GM12878 (cell line): ENCODE results near the gene USP5. TPM values are rescaled to one million over a fixed set of nuclear protein-coding genes. Genes with fewer than 3 reads are reported as not detected.
A peak's percentile ranks its signal among the peaks of the same experiment; 100 is the strongest.

Experiments used
- ATAC-seq: fragments of 200-7000 bp; cut with Tn5 transposase; 3 replicates; pipeline ENCODE4 v1.9.1; 2020; ENCODE audit warnings: mild to moderate bottlenecking, moderate library complexity
- BruUV-seq: library from RNA; stranded (reverse); fragments of 400-500 nt; replicated peaks from 2 replicates; lab custom pipeline; 2021; lab: Mats Ljungman, UMichigan
- CTCF ChIA-PET: fragments of 300-600 bp; sonication (Branson Sonifier 250); formaldehyde crosslinking; extraction: SDS; loops from one replicate; lab custom pipeline; 2021; ENCODE audit warnings: inconsistent platforms; lab: Yijun Ruan, JAX
- POLR2A ChIA-PET: fragments of 350-600 bp; formaldehyde crosslinking; extraction: SDS; loops from one replicate; lab custom pipeline; 2021; ENCODE audit warnings: inconsistent platforms; lab: Charles Lee
- RAD21 ChIA-PET: fragments of 300-600 bp; sonication (Branson Sonifier 250); formaldehyde crosslinking; loops from one replicate; lab custom pipeline; 2023; ENCODE audit warnings: antibody characterized with exemption; ENCODE audit not compliant: unreplicated experiment; lab: Charles Lee
- SMC1A ChIA-PET: fragments of 300-600 bp; sonication (Branson Sonifier 250); formaldehyde crosslinking; loops from one replicate; lab custom pipeline; 2023; ENCODE audit not compliant: unreplicated experiment, uncharacterized antibody; lab: Charles Lee
- DNase-seq: peaks from one replicate; pipeline ENCODE4 v3.0.0-alpha.2; 2011; ENCODE audit warnings: low read depth, low spot score
- FAIRE-seq: peaks from 3 replicates; lab custom pipeline; 2011; peaks lifted over from hg19 to GRCh38; lab: Jason Lieb, UNC
- H2AFZ ChIP-seq: 2 replicates; pipeline ENCODE4 v1.6.0; 2011; ENCODE audit warnings: low read depth, low read length, control low read depth; ENCODE audit not compliant: control insufficient read depth
- H3K27ac ChIP-seq: 2 replicates; pipeline ENCODE4 v1.5.1; 2011; ENCODE audit warnings: control low read depth; ENCODE audit not compliant: control insufficient read depth, insufficient read depth
- H3K27me3 ChIP-seq, 2 experiments: replicated peaks in 1 of 2; 2 replicates each; pipeline versions ENCODE4 v1.6.0 to v1.6.1; 2011; ENCODE audit warnings: low read length in 1 of 2; ENCODE audit not compliant: control insufficient read depth in 2 of 2, insufficient read depth in 2 of 2
- H3K36me3 ChIP-seq, 2 experiments: 2 replicates each; pipeline ENCODE4 v1.5.1; 2011; ENCODE audit warnings: low read length in 1 of 2; ENCODE audit not compliant: control insufficient read depth in 2 of 2, insufficient read depth in 2 of 2
- H3K4me1 ChIP-seq: 2 replicates; pipeline ENCODE4 v1.6.1; 2011; ENCODE audit warnings: mild to moderate bottlenecking, low read length, moderate library complexity, mixed read lengths; ENCODE audit not compliant: control insufficient read depth, insufficient read depth
- H3K4me2 ChIP-seq: 2 replicates; pipeline ENCODE4 v1.6.0; 2011; ENCODE audit warnings: control low read depth; ENCODE audit not compliant: control insufficient read depth, insufficient read depth
- H3K4me3 ChIP-seq: fragments of 200-600 bp; sonication (generic); 2 replicates; pipeline ENCODE4 v1.5.1; 2016
- H3K79me2 ChIP-seq: 2 replicates; pipeline ENCODE4 v1.6.0; 2011; ENCODE audit warnings: low read length; ENCODE audit not compliant: control insufficient read depth, insufficient read depth
- H3K9ac ChIP-seq: 2 replicates; pipeline ENCODE4 v1.8.0; 2011; ENCODE audit warnings: low read length, control low read depth, mixed read lengths; ENCODE audit not compliant: control insufficient read depth, insufficient read depth
- H3K9me3 ChIP-seq: replicated peaks from 3 replicates; pipeline ENCODE4 v1.5.1; 2011; ENCODE audit warnings: mild to moderate bottlenecking, low read length; ENCODE audit not compliant: control insufficient read depth, insufficient read depth
- H4K20me1 ChIP-seq: 2 replicates; pipeline ENCODE4 v1.6.0; 2011; ENCODE audit not compliant: control insufficient read depth, insufficient read depth
- BMI1 ChIP-seq: fragments of 450-650 bp; IDR thresholded peaks from 2 replicates; pipeline ENCODE4 v1.6.1; 2016; ENCODE audit warnings: mild to moderate bottlenecking, moderate library complexity, borderline replicate concordance
- CREM ChIP-seq: IDR thresholded peaks from 2 replicates; pipeline ENCODE4 v1.6.1; 2014; ENCODE audit warnings: antibody characterized with exemption, low read depth
- DPF2 ChIP-seq: fragments of 450-650 bp; IDR thresholded peaks from 2 replicates; pipeline ENCODE4 v1.6.1; 2017; ENCODE audit warnings: mild to moderate bottlenecking
- EGR1 ChIP-seq, 2 experiments: IDR thresholded peaks; 1 replicate in 1 of 2; 2 replicates in 1 of 2; pipeline ENCODE4 v1.6.1; 2011 to 2012; ENCODE audit warnings: low read depth in 2 of 2, low read length in 2 of 2, borderline replicate concordance in 1 of 2, mild to moderate bottlenecking in 1 of 2, moderate library complexity in 1 of 2
- EZH2 ChIP-seq: IDR thresholded peaks from 2 replicates; pipeline ENCODE4 v1.6.1; 2012; ENCODE audit warnings: low read depth, mild to moderate bottlenecking, control low read depth, inconsistent platforms, low read length, borderline replicate concordance; ENCODE audit not compliant: control insufficient read depth
- GATAD2B ChIP-seq: fragments of 450-650 bp; conservative IDR thresholded peaks from 2 replicates; pipeline ENCODE4 v1.6.1; 2017; ENCODE audit warnings: low read depth, mild to moderate bottlenecking, moderate library complexity
- HDGF ChIP-seq: fragments of 450-650 bp; IDR thresholded peaks from 2 replicates; pipeline ENCODE4 v1.6.1; 2016; ENCODE audit warnings: antibody characterized with exemption
- MTA2 ChIP-seq: fragments of 450-650 bp; IDR thresholded peaks from 2 replicates; pipeline ENCODE4 v1.6.1; 2016; ENCODE audit warnings: low read depth, mild to moderate bottlenecking, moderate library complexity
- POLR2A ChIP-seq: IDR thresholded peaks from 2 replicates; pipeline ENCODE4 v1.6.1; 2011; ENCODE audit warnings: low read depth, mild to moderate bottlenecking, low read length
- RCOR1 ChIP-seq: conservative IDR thresholded peaks from 2 replicates; pipeline ENCODE4 v1.6.1; 2012; ENCODE audit warnings: low read depth, low read length, improper control_type of control experiment
- YY1 ChIP-seq: IDR thresholded peaks from 2 replicates; pipeline ENCODE4 v1.6.1; 2011; ENCODE audit warnings: low read depth, mild to moderate bottlenecking, low read length
- WGBS: methylation state at CpG from one replicate; pipeline ENCODE4 v1.1.6; 2016; ENCODE audit warnings: low lambda C conversion rate; ENCODE audit not compliant: insufficient replicate concordance, insufficient coverage; ENCODE audit errors: missing lambda C conversion rate; 5-methylcytosine and 5-hydroxymethylcytosine counted together
- in situ Hi-C: fragments of 300-500 bp; cut with MboI; formaldehyde crosslinking; loops from 9 replicates; pipeline ENCODE4 v1.14.3; 2018; ENCODE audit warnings: mixed read lengths
- intact Hi-C: fragments of 100-400 bp; cut with micrococcal nuclease; formaldehyde crosslinking; loops from one replicate; pipeline ENCODE4 v1.14.2; 2022; ENCODE audit not compliant: unreplicated experiment
- polyA plus RNA-seq, 11 experiments: library from polyadenylated mRNA; depleted of rRNA in 4 of 11; unstranded in 6 of 11; stranded (reverse) in 5 of 11; fragments of >200 nt; fragmentation: Nextera tagmentation in 4 of 11; fragmentation: Illumina TruSeq in 1 of 11; extraction: Ambion mirVana in 4 of 11; extraction: Trizol in 1 of 11; gene quantifications; 1 replicate in 1 of 11; 2 replicates in 10 of 11; pipeline versions ENCODE4 v1.2.1 to v1.2.3, GENCODE V29; 2011 to 2016; ENCODE audit warnings: inconsistent platforms in 2 of 11, missing spikeins in 2 of 11, low read depth in 1 of 11
- total RNA-seq, 4 experiments: library from RNA; depleted of rRNA in 3 of 4; stranded (reverse); fragments of >200 nt in 3 of 4; fragmentation: Illumina TruSeq in 1 of 4; extraction: Trizol in 1 of 4; gene quantifications; 2 replicates each; pipeline versions ENCODE4 v1.2.1 to v1.2.3, GENCODE V29; 2013 to 2021
- TF ChIP-seq, protein P1 (sequence below): fragments of 450-650 bp; IDR thresholded peaks from 2 replicates; pipeline ENCODE4 v1.6.1; 2018; ENCODE audit warnings: borderline replicate concordance, mild to moderate bottlenecking; ENCODE audit not compliant: partially characterized antibody
- TF ChIP-seq, protein P2 (sequence below): IDR thresholded peaks from 2 replicates; pipeline ENCODE4 v1.6.1; 2012; ENCODE audit warnings: low read depth, low read length, improper control_type of control experiment
- TF ChIP-seq, protein P3 (sequence below): fragments of 450-650 bp; IDR thresholded peaks from 2 replicates; pipeline ENCODE4 v1.6.1; 2016; ENCODE audit warnings: mild to moderate bottlenecking

USP5 gene
- total and polyA plus RNA-seq, 10 of the 15 experiments (the other 5 are each of a cell fraction or from before 2014, with no cell fraction given), result 2.5 to 124 (median 74.6) TPM

DNA sequence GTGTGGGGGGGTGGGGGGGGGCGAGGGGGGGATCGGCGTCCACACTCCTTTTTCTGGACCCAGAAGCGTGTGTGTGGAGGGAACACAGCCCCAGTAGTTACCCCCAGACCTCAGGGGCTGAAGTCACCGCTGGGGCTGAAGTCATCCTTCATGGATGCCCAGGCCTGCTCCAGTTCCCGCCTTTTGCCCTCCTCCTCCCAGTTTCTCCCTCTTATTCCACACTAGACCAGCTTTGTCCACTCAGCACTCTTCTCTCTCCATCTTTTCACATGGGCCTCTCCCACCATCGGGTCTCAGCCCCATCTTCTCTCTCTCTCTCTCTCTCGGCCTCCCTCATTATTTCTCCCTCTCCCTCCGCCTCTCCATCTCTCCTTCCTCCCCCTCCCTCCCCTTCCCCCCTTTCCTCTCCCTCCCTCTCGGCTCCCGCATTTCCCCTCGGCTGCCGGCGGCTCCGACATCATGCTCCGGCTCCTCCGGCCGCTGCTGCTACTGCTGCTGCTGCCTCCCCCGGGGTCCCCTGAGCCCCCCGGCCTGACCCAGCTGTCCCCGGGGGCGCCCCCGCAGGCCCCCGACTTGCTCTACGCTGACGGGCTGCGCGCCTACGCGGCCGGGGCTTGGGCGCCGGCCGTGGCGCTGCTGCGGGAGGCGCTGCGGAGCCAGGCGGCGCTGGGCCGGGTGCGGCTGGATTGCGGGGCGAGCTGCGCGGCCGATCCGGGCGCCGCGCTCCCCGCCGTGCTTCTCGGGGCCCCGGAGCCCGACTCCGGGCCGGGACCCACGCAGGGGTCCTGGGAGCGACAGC, 23.8 kb upstream of the USP5 start, which contains the start of gene P3H3 (continued):
- TF ChIP-seq YY1, result no peak
- TF ChIP-seq GATAD2B, result peak; percentile 30; the same call in 1 of the 2 replicates

DNA sequence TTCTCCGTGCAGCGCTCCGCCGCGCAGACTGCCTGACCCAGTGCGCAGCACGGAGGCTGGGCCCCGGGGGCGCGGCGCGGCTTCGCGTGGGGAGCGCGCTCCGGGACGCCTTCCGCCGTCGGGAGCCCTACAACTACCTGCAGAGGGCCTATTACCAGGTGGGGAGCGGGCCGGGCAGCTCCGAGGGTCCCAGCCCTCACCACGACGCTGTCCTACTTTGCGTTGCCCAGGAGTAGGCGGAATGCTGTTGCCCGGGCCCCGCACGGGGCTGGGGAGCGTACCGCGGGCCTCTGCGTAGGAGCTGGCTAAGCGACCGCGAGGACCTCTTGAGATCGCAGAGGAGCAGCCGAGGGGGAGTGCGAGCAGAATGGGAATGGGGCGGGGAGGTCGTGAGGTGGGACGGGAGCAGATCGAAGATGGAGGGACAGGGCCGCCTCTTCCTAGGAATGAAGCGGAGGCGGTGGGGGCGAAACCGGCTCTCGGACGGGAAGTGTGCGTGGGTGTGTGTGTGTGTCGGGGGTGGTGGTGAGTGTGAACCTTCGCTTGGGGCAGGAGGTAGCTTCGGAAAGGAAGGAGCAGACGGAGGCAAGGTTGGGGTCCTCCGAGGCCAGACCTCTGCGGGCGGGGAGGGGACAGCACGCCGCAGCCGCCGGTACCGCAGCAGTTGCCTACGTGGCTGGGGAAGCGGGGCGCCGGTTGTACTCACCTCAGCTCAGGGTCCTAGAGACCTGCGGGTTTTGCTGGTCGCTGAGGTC, 23.0 kb upstream of the USP5 start:
- Histone ChIP-seq H2AFZ (peak overlapping the region; percentile 68), H3K79me2 (no peaks in the 10 kb centered on the region), H3K4me3 (peak overlapping the region; percentile 74; the same call in 1 of the 2 replicates), H3K27ac (no peak overlapping the region), H3K9ac (no peak overlapping the region), H3K4me1 (peaks cover 4% of the 10 kb centered on the region), H3K4me2 (peak overlapping the region; percentile 95), H3K9me3 (no peaks in the 10 kb centered on the region), H4K20me1 (no peaks in the 10 kb centered on the region), H3K27me3 (peaks cover 23 to 24% of the 10 kb centered on the region in 2 experiments), H3K36me3 (no peaks in the 10 kb centered on the region)
- ChIA-PET CTCF (interaction anchor here (1.2 to 2.3 kb wide), 3 partner anchors 19 to 76 kb away, joined by 5 to 14 read pairs (median 9); partner anchors contain the start of genes MLF2 and SPSB2), SMC1A (interaction anchor here (0.6 kb wide), 1 partner anchor 94 kb away, joined by 3 read pairs; no protein-coding TSS in a partner anchor), POLR2A (interaction anchor here (0.5 to 1.4 kb wide), 5 partner anchors 10 to 201 kb away, joined by 3 to 4 read pairs (median 3); no protein-coding TSS in a partner anchor), RAD21 (interaction anchor here (0.7 to 3.0 kb wide), 4 partner anchors 23 to 76 kb away, joined by 3 to 14 read pairs (median 3); partner anchors contain the start of genes MLF2 and USP5)
- intact Hi-C loops (loop anchor here (5.0 kb wide), 1 partner anchor 92 kb away; no protein-coding TSS in a partner anchor), in situ Hi-C loops (loop anchor here (5.0 kb wide), 1 partner anchor 77 kb away; the partner anchor contains the start of gene MLF2)
- WGBS, result 3% methylated on average over 70 of the region's 71 CpGs
- ATAC-seq (peak; percentile 55), DNase-seq (no peak), FAIRE-seq (no peak)
- BruUV-seq, result no TSS peak
- TF ChIP-seq, protein P1, sequence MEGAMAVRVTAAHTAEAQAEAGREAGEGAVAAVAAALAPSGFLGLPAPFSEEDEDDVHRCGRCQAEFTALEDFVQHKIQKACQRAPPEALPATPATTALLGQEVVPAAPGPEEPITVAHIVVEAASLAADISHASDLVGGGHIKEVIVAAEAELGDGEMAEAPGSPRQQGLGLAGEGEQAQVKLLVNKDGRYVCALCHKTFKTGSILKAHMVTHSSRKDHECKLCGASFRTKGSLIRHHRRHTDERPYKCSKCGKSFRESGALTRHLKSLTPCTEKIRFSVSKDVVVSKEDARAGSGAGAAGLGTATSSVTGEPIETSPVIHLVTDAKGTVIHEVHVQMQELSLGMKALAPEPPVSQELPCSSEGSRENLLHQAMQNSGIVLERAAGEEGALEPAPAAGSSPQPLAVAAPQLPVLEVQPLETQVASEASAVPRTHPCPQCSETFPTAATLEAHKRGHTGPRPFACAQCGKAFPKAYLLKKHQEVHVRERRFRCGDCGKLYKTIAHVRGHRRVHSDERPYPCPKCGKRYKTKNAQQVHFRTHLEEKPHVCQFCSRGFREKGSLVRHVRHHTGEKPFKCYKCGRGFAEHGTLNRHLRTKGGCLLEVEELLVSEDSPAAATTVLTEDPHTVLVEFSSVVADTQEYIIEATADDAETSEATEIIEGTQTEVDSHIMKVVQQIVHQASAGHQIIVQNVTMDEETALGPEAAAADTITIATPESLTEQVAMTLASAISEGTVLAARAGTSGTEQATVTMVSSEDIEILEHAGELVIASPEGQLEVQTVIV, result peak; percentile 26
- TF ChIP-seq RCOR1 (no peak), EGR1 (IDR thresholded peaks at IDR 0.05; ENCODE audit: borderline replicate concordance in 1 of 2, low read depth in 2 of 2, low read length in 2 of 2) (peak; percentile 53 to 81), POLR2A (peak; percentile 57; the same call in 1 of the 2 replicates), BMI1 (peak; percentile 45; the same call in 1 of the 2 replicates), MTA2 (peak; percentile 22; the same call in 1 of the 2 replicates), EZH2 (0 out of 2 replicates have a peak, but pooled peaks have one; percentile 11), DPF2 (peak; percentile 25), HDGF (peak; percentile 92), CREM (0 out of 2 replicates have a peak, but pooled peaks have one; percentile 15)
- TF ChIP-seq, protein P2, sequence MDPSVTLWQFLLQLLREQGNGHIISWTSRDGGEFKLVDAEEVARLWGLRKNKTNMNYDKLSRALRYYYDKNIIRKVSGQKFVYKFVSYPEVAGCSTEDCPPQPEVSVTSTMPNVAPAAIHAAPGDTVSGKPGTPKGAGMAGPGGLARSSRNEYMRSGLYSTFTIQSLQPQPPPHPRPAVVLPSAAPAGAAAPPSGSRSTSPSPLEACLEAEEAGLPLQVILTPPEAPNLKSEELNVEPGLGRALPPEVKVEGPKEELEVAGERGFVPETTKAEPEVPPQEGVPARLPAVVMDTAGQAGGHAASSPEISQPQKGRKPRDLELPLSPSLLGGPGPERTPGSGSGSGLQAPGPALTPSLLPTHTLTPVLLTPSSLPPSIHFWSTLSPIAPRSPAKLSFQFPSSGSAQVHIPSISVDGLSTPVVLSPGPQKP, result no peak
- TF ChIP-seq, protein P3, sequence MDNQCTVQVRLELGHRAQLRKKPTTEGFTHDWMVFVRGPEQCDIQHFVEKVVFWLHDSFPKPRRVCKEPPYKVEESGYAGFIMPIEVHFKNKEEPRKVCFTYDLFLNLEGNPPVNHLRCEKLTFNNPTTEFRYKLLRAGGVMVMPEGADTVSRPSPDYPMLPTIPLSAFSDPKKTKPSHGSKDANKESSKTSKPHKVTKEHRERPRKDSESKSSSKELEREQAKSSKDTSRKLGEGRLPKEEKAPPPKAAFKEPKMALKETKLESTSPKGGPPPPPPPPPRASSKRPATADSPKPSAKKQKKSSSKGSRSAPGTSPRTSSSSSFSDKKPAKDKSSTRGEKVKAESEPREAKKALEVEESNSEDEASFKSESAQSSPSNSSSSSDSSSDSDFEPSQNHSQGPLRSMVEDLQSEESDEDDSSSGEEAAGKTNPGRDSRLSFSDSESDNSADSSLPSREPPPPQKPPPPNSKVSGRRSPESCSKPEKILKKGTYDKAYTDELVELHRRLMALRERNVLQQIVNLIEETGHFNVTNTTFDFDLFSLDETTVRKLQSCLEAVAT, result peak; percentile 75
